ENCODE data around the gene HSPD1. TPM values are rescaled to one million over a fixed set of nuclear protein-coding genes. Genes with fewer than 3 reads are reported as not detected.

Gene HSPD1
- total and polyA plus RNA-seq, 2 of the 13 experiments (the other 11 are each of a cell fraction or from before 2014, with no cell fraction given), result 685 to 2,610 TPM

DNA sequence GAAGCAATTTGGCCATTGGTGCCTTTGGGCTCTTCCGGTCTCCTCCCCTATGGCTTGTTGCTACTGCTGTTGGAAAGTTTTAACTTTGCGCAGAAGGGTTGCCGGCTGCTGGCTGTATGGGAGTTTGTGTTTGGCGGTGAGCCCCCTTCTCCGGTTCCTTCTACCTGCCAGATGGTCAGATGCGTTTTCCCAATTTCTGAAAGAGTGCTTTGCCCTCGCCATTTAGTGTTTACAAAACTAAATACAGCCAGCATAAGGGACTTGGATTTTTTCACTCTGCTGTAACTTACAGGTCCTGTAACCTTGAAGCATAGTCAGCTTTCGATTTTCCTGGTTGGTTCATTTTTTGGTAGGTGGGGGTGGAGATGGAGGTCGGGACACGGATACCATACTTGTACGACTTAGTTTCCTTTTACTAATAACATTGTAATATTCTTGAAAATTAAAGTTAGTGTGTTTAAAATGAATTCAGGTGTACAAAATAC, 45.7 kb downstream of the HSPD1 start (continued):
- TF ChIP-seq, protein P1, sequence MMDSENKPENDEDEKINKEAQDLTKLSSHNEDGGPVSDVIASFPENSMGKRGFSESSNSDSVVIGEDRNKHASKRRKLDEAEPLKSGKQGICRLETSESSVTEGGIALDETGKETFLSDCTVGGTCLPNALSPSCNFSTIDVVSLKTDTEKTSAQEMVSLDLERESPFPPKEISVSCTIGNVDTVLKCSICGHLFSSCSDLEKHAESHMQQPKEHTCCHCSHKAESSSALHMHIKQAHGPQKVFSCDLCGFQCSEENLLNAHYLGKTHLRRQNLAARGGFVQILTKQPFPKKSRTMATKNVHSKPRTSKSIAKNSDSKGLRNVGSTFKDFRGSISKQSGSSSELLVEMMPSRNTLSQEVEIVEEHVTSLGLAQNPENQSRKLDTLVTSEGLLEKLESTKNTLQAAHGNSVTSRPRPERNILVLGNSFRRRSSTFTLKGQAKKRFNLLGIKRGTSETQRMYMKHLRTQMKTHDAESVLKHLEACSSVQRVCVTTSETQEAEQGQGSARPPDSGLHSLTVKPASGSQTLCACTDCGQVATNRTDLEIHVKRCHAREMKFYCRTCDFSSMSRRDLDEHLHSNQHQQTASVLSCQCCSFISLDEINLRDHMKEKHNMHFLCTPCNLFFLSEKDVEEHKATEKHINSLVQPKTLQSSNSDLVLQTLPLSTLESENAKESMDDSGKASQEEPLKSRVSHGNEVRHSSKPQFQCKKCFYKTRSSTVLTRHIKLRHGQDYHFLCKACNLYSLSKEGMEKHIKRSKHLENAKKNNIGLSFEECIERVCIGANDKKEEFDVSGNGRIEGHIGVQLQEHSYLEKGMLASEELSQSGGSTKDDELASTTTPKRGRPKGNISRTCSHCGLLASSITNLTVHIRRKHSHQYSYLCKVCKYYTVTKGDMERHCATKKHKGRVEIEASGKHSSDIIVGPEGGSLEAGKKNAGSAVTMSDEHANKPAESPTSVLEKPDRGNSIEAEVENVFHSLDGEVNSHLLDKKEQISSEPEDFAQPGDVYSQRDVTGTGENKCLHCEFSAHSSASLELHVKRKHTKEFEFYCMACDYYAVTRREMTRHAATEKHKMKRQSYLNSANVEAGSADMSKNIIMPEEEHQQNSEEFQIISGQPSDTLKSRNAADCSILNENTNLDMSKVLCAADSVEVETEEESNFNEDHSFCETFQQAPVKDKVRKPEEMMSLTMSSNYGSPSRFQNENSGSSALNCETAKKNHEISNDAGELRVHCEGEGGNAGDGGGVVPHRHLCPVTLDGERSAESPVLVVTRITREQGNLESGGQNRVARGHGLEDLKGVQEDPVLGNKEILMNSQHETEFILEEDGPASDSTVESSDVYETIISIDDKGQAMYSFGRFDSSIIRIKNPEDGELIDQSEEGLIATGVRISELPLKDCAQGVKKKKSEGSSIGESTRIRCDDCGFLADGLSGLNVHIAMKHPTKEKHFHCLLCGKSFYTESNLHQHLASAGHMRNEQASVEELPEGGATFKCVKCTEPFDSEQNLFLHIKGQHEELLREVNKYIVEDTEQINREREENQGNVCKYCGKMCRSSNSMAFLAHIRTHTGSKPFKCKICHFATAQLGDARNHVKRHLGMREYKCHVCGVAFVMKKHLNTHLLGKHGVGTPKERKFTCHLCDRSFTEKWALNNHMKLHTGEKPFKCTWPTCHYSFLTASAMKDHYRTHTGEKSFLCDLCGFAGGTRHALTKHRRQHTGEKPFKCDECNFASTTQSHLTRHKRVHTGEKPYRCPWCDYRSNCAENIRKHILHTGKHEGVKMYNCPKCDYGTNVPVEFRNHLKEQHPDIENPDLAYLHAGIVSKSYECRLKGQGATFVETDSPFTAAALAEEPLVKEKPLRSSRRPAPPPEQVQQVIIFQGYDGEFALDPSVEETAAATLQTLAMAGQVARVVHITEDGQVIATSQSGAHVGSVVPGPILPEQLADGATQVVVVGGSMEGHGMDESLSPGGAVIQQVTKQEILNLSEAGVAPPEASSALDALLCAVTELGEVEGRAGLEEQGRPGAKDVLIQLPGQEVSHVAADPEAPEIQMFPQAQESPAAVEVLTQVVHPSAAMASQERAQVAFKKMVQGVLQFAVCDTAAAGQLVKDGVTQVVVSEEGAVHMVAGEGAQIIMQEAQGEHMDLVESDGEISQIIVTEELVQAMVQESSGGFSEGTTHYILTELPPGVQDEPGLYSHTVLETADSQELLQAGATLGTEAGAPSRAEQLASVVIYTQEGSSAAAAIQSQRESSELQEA (CRISPR knock-in tag; IDR thresholded peaks at IDR 0.05; ENCODE audit: not compliant biosample characterization), result no peak
- no peak for TF ChIP-seq ZNF891 (CRISPR knock-in tag; IDR thresholded peaks at IDR 0.05)
- no peak for TF ChIP-seq ZNF766 (CRISPR knock-in tag; IDR thresholded peaks at IDR 0.05; ENCODE audit: borderline replicate concordance)
- TF ChIP-seq, protein P2, sequence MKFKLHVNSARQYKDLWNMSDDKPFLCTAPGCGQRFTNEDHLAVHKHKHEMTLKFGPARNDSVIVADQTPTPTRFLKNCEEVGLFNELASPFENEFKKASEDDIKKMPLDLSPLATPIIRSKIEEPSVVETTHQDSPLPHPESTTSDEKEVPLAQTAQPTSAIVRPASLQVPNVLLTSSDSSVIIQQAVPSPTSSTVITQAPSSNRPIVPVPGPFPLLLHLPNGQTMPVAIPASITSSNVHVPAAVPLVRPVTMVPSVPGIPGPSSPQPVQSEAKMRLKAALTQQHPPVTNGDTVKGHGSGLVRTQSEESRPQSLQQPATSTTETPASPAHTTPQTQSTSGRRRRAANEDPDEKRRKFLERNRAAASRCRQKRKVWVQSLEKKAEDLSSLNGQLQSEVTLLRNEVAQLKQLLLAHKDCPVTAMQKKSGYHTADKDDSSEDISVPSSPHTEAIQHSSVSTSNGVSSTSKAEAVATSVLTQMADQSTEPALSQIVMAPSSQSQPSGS (CRISPR knock-in tag; IDR thresholded peaks at IDR 0.05), result 0 out of 2 replicates have a peak, but pooled peaks have one; percentile 11
- TF ChIP-seq STAT5B (CRISPR knock-in tag; IDR thresholded peaks at IDR 0.05), result no peak
- TF ChIP-seq ETV6 (CRISPR knock-in tag; conservative IDR thresholded peaks at IDR 0.05), result no peak
- no peak for TF ChIP-seq KDM3A (CRISPR knock-in tag; IDR thresholded peaks at IDR 0.05; ENCODE audit: low read depth)
- TF ChIP-seq, protein P3, sequence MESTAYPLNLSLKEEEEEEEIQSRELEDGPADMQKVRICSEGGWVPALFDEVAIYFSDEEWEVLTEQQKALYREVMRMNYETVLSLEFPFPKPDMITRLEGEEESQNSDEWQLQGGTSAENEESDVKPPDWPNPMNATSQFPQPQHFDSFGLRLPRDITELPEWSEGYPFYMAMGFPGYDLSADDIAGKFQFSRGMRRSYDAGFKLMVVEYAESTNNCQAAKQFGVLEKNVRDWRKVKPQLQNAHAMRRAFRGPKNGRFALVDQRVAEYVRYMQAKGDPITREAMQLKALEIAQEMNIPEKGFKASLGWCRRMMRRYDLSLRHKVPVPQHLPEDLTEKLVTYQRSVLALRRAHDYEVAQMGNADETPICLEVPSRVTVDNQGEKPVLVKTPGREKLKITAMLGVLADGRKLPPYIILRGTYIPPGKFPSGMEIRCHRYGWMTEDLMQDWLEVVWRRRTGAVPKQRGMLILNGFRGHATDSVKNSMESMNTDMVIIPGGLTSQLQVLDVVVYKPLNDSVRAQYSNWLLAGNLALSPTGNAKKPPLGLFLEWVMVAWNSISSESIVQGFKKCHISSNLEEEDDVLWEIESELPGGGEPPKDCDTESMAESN (CRISPR knock-in tag; conservative IDR thresholded peaks at IDR 0.05), result no peak
- TF ChIP-seq SUZ12 (IDR thresholded peaks at IDR 0.05; ENCODE audit: low read depth, low read length), result no peak
- no peak for TF ChIP-seq MLLT10 (CRISPR knock-in tag; IDR thresholded peaks at IDR 0.05)
- TF ChIP-seq SP4 (CRISPR knock-in tag; IDR thresholded peaks at IDR 0.05), result no peak
- TF ChIP-seq, protein P4, sequence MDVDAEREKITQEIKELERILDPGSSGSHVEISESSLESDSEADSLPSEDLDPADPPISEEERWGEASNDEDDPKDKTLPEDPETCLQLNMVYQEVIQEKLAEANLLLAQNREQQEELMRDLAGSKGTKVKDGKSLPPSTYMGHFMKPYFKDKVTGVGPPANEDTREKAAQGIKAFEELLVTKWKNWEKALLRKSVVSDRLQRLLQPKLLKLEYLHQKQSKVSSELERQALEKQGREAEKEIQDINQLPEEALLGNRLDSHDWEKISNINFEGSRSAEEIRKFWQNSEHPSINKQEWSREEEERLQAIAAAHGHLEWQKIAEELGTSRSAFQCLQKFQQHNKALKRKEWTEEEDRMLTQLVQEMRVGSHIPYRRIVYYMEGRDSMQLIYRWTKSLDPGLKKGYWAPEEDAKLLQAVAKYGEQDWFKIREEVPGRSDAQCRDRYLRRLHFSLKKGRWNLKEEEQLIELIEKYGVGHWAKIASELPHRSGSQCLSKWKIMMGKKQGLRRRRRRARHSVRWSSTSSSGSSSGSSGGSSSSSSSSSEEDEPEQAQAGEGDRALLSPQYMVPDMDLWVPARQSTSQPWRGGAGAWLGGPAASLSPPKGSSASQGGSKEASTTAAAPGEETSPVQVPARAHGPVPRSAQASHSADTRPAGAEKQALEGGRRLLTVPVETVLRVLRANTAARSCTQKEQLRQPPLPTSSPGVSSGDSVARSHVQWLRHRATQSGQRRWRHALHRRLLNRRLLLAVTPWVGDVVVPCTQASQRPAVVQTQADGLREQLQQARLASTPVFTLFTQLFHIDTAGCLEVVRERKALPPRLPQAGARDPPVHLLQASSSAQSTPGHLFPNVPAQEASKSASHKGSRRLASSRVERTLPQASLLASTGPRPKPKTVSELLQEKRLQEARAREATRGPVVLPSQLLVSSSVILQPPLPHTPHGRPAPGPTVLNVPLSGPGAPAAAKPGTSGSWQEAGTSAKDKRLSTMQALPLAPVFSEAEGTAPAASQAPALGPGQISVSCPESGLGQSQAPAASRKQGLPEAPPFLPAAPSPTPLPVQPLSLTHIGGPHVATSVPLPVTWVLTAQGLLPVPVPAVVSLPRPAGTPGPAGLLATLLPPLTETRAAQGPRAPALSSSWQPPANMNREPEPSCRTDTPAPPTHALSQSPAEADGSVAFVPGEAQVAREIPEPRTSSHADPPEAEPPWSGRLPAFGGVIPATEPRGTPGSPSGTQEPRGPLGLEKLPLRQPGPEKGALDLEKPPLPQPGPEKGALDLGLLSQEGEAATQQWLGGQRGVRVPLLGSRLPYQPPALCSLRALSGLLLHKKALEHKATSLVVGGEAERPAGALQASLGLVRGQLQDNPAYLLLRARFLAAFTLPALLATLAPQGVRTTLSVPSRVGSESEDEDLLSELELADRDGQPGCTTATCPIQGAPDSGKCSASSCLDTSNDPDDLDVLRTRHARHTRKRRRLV (CRISPR knock-in tag; IDR thresholded peaks at IDR 0.05), result no peak
